NCI-H1048 (cell line): ENCODE measurements around the gene GALR2.

Source experiments
- DNase-seq: peaks from one replicate; lab custom pipeline; 2025; lab: John Stamatoyannopoulos, UW

Gene GALR2

DNA sequence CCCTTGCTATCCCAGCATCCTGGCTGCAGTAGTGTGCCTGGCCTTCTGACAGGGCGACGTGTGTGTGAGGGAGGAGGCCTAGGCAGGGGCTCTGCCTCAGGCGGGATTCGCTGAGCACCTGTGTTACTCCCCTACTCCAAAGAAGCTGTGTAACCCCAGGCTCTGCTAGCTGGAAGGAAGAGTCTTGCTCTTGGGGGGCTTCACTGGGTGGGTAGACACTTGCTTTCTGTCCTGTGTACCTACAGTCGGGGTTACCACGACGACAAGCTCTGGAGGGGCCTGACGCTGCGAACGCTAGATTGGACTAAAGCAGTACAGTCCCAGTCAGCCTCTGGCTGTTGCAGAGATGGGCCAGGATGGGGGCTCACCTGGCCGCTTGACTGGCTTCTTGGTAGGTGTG is 19.5 kb downstream of the GALR2 start:
- no peak for DNase-seq

DNA sequence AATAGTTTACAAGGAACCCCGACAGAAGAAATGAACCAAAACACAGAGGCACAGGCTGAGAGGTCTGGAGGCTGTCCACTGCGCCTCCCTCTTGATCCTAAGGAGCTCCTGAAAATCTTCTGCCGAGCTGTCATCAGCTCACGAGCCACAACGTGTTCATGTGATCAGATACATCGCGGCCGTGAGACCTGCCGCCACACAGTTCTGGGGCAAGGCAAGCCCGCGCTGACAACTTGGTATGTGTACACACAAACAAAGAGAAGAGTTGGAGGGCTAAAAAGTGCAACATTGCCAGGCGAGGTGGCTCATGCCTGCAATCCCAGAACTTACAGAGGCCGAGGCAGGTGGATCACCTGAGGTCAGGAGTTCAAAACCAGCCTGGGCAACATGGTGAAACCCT is 21.4 kb downstream of the GALR2 start:
- DNase-seq: no peak

DNA sequence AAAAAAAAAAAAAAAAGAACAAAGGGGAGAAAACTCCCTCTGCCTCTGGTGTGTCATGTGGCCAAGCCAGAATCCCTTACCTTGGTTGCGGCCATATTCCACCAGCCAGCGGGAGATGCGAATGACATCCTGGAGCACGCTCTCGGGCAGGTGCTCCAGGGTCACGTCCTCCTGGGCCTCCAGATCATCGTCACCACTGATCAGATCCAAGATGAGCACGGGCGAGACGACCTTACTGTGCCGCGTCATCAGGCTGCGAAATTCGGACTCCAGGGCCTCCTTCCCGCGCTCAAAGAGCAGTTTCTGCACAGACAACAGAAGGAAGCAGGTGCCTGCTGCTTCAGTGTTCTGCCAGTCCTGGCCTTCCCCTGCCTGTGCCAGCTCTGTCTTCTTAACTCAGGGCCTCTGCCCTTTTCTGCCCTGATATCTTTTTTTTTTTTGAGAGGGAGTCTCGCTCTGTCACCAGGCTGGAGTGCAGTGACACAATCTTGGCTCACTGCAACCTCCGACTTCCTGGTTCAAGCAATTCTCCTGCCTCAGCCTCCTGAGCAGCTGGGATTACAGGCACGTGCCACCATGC is 23.2 kb downstream of the GALR2 start:
- no peak for DNase-seq

DNA sequence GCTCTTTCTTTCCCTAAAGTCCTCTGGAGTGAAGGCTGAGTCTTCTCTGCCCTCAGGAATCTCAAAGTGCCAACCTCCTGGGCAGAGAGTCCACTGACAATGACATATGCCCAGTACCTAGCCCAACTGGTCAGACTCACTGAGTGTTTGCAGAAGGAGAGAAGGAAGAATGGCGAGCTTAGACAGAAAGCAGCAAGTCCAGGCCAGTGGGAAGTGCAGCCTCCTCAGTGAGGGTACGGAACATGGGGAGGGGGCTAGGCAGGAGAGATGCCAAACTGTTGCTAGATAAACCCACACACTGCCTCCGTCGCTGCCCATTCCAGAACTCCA is 28.3 kb downstream of the GALR2 start:
- DNase-seq: no peak

DNA sequence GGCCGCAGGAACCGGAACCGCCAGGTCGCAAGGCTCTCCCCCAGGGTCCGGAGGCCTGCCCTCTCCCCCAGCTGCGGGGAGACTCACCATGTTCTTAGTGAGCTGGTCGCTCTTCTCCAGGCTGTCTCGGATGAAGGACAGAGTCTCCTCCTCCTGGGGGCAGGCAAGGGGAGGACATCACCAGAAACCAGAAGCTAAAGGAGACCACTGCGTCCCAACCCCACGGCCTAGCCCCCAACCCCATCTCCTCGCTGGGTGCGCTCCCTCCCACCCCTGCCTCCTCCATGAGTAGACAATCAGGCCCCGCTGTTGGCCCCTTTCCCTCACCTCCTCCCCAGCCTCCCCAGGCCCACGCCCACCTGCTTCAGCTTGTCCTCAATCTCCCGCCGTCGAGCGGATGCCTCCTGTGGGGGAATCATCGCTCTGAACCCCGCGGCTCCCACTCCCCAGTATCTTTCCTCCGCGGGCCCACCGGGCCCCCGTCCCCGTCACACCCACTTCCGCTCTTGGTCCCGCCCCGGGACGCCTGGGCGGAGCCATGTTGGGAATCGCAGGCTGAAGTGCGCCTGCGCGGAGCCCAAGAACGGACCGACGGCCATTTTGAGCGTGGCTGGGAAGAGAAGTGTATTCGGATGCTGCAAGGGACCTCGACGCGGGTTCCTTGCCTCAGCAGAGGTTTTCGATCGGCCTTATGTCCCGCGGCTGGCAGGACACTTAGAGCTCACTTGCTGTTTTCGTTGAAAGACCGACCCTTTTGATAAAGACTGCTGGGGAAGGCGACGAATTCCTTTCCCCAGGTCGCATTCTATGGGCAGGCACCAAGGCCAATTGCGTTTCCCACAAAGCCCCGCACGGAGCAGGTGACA is 28.9 kb downstream of the GALR2 start, which contains the start of gene EXOC7:
TSS of gene EXOC7 (minus strand) at position 514 of the 866 bp plus-strand sequence. CDS start at position 419, 95 bp downstream.
- DNase-seq: peak; percentile 84

DNA sequence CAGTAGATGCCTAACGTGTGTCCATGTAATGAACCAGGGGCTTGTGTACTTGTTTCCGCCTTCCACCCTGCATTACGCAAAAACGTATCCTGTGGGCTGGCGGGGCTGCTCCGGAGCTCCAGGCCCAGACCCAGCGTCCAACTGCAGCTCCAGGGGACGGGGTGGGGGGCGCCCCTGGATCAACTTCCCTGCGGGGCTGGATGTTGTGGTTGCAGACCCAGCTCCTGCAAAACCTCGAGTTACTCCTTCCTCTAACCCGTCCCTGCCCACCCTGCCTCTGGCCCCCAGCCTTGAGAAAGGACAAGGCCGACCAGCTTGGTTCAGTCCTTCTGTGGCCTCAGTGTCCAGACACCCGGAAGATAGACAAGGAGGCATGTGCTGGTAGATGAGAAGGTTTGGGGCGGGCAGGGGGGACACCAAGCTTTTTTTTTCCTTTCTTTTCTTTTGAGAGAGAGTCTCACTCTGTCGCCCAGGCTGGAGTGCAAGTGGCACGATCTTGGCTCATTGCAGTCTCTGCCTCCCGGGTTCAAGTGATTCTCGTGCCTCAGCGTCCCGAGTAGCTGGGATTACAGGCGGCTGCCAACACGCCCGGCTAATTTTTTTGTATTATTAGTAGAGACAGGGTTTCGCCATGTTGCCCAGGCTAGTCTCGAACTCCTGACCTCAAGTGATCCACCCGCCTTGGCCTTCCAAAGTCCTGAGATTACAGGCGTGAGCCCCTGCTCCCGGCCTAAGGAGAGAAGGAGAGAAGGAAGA is 29.7 kb downstream of the GALR2 start:
- no peak for DNase-seq

DNA sequence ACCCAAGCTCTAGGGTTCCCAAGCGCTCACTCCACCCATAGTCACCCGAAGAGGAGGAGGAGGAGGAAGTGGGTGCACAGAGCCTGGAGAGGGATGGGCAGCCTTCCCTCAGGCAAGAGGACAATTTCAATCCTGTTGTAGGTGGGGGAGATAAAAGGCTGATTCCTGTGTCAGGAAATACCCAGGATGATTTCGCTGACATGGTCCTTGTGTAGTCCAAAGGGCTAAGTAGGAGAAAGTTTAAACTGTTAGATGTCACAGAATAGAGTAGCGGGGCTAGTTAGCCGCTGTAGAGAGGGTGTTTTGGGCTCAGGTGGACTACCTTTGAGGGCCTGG is 30.3 kb downstream of the GALR2 start:
- no peak for DNase-seq

DNA sequence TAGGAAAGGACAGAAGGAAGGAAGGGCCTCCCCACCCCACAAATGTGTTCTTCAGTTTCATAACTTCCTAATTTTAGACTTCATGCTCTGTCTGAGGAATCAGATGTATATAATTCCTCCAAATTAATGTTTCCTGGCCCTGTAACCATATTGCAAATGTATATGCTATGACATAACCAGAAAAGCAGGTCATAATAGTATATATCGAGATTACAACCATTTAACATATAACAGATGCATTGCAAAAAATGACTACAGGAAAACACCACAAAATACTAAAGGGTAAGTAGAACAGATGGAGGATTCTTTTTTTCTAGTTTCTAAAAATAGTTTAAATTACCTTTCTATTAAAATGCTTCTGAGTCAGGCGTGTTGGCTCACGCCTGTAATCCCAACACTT is 32.1 kb downstream of the GALR2 start:
- no peak for DNase-seq

DNA sequence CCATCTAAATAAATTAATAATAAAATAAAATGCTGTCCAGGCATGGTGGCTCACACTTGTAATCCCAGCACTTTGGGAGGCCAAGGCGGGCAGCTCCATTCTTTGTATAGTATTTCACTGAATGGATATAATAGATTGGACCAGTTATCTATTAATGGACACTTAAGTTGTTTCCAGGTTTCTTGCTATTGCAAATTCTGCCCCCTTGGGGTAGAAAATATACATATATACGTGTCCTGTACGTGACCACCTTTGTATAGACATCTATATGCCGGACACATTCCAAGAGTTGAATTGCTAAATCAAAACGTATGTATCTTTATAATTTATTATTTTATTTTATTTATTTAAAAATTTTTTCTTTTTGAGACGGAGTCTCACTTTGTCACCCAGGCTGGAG is 32.9 kb downstream of the GALR2 start:
- no peak for DNase-seq

DNA sequence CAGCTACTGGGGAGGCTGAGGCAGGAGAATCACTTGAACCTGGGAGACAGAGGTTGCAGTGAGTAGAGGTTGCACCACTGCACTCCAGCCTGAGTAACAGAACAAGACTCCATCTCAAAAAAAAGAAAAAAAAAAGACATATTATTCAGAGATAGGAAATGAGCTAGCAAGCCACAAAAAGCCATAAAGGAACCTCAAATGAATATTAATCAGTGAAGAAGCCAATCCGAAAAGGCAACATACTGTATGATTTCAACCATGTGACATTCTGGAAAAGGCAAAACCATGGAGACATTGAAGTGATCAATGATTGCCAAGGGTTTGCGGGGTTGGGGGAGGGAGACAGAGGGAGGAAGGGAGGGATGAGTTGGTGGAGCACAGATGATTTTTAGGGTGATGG is 37.4 kb downstream of the GALR2 start:
- DNase-seq: no peak

DNA sequence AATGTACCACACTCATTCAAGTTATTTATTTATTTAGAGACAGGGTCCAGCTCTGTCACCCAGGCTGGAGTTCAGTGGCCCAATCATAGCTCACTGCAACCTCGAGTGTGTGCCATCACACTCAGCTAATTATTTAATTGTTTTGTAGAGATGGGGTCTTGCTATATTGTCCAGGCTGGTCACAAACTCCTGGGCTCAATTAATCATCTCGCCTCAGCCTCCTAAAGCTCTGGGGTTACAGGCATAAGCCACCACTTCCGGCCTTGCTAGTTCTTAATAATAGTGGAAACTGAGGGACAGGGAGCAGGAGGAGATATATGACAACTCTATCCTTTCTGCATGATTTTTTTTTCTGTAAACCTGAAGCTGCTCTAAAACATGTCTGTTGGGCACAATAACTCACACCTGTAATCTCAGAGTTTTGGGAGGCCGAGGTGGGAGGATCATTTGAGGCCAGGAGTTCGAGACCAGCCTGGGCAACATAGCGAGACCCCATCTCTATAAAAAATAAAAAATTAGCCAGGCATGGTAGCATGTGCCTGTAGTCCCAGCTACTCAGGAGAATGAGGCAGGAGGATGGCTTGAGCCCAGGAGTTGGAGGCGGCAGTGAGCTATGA is 40.7 kb downstream of the GALR2 start:
- no peak for DNase-seq

DNA sequence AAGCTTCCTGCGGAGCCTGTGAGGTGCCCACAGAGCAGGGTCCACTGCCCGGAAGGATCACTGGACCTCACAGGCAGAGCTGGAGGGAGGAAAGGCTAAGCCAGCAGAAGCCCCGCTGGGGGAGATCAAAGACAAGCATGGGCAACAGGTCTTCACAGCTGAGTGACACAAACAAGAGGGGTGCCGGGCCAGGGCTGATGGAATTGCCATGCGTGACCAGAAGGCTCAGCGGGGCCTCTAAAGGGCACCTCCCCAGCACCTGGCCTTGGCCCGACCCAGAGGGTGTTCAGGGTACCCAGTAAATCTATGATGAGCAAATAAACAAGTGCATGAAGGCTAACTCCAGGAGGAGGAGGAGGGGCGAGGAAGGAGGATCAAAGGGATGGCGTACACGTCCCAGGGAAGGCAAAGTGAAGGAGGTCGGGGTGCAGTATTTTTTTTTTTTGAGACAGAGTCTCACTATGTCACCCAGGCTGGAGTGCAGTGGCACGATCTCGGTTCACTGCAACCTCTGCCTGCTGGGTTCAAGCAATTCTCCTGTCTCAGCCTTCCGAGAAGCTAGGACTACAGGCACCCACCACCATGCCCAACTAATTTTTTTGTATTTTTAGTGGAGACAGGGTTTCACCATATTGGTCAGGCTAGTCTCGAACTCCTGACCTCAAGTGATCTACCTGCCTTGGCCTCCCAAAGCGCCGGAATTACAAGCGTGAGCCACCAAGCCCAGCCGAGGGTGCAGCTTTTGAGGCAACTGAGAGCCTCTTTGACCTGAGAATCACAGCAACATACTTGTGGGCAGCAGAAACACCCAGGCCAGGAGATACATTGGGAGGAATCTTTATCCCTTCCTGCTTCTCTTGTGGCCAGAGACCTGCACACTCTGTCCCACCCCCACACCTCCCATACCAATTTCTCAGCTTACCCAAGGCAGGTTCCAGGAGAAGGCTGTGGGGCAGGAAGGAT is 45.1 kb downstream of the GALR2 start:
- no peak for DNase-seq

DNA sequence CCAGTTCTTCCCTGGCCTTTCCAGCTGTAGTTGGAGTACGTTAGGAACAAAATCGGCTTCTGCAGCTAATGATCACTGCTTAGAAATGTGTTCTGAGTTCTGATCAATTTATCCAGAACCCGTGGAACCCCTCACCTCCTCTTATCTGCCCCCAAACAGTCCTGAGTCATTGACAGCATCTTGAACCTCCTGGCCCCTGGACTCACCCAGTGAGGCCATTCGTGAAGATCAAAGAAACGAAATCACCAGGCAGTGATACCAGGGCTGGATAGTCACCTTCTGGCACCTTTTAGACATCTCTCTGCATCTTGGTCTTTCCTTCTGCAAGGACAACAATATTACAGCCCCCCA is 46.1 kb downstream of the GALR2 start:
- no peak for DNase-seq

DNA sequence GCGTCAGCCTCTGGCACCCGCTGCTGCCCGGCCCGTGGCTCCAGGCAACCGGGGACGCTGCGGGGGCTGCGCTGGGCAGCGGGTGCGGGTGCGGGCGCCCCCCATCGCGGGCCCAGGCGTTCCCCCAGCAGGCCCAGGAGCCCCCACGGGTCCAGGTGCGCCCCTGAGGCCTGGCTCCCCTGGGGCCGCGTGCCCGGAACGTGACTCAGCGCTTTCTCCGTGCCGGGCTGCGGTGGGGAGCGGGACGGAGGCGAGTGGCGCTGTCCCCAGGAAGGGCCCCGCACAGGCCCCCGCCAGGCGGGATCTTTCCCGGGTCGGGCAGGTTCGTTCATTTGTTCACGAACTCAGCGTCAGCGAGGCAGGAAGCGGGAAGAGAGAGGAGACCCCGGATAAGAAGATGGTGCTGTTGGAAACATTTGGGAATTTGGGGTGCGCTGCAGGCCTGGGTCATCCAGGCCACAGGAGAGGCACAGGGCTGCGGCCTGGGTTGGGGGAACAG is 47.4 kb downstream of the GALR2 start:
- DNase-seq: no peak

DNA sequence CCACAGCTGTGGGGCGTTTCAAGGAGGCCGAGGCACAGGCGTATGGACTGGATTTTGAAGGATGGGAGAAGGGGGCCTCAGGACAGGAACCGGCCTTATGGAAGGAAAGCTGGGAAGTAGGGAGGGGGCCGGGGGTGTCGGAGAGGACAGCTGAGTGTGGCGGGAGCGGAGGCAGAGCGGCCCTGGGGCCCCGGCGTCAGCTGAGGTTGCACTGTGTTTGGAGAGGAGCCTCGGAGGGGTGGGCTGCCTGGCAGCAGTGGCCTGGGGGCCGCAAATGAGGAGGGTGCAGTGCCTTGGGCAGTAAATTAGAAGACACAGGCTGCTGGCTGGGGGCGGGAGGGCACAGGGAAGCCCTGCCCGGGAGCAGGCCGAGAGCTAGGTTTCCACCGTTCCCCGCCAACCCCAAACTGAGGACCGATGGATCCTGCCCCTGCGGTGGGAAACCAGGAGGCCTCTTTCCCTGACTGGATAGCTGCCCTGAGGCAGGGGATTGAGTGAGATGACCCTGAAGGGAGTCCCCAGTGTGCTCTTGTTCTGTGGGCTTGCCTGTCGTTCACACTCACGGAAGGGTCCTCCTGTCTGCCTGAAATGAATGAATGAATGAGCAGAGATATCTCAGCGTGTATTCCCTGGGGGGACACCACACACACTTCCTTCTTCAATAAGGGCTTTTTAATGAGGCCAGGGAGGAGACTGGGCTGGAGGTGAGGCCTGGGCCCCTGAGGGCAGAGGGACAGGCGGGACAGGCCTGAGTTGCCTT is 48.0 kb downstream of the GALR2 start:
- no peak for DNase-seq

DNA sequence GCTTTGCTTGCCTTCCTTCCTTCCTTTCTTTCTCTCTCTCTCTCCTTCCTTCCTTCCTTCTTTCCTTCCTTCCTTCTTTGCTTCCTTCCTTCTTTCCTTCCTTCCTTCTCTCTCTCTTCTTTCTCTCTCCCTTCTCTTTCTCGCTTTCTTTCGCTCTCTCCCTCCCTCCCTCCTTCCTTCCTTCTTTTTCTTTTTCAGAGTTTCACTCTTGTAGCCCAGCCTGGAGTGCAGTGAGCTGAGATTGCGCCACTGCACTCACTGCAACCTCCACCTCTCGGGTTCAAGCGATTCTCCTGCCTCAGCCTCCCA is 48.6 kb downstream of the GALR2 start:
- no peak for DNase-seq

DNA sequence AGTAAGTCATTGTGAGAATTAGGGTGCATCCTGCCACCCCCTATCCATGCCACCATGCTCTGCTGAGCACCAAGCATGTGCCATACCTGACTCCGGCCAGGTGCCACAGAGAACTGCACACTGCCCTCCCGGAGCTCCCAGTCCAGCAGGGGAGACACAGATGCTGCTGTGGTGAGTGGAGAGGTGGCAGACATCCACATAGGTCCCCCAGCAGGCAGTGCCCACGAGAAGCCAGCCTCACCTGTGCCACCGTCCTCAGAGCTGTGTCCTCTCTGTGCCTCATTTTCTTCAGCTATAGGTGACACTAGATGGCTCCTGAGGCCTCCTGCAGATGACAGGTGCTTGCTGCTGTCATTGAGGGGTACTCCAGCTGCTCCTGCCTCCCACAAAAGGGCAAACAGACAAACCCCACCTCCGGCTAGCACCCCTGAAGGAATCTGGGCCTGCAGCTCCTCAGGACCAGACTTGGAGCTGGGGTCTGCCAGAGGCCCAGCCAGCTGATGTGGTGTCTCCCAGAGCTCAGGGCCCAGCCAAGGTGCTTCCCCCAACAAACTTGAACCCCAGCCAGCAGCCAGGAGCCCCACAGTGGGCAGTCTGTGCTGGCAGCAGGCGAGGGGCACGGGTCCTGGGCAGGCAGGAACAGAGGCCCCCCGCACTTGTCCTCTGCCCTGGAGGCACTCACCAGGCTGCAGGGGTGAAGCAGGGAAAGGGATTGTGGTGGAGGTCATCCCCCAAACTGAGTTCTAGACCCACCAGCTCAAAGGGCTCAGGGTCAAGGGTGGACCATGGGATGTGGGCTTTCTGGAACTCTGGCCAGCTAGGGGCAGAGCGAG is 49.4 kb downstream of the GALR2 start:
- no peak for DNase-seq

DNA sequence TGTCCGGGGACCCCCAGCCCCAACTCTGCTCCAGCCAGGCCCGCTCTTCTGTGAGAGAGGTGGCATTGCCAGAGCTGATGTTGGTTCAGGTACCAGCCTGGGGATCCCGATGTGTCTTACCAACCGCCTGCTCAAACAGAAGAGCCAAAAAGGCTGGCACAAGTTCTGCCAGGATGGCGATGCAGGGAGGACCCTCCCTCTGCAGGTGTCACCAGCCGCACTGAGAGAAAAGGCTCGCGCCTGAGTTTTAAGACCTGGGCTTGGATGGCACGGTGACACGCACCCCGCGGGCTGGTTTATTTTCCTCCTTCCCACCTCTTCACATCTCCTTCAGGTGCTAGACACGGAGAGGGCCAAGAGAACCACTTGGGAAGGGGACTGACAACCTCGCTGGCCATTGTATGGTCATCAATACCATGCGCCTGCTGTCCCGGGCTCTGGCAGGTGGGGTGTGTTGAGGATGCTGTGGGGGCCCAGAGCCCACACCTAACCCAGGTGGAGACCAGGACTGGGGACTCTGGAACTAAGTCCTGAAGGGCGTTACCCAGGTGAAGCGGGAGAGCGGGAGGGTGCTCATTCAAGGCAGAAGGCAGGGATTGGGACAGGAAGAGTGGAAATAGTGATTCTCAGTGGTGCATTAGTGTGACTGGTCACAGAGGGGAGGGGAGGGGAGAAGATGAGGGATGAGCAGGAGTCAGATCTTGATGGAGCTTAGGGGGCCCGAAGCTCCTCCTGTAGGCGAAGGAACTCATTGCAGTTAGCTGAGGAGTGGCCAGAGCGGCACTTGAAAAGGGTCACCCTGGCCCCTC is 50.2 kb downstream of the GALR2 start:
- DNase-seq: no peak

DNA sequence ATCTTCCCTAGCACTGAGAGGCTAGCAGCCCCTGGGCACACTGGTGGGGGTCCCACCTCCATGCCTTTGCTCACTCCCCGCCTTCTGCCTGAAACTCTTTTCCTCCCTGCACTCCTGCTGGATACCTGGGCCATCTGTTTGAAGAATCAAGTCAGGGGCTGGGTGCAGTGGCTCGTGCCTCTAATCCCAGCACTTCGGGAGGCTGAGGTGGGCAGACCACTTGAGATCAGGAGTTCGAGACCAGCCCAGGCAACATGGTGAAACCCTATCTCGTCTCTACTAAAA is 50.8 kb downstream of the GALR2 start:
- no peak for DNase-seq
